SW480 (cell line): ENCODE results near the gene MEMO1.

Source experiments
- DNase-seq: peaks from one replicate; pipeline ENCODE4 v3.0.0-alpha.2; 2016; ENCODE audit warnings: low spot score

MEMO1 gene

DNA sequence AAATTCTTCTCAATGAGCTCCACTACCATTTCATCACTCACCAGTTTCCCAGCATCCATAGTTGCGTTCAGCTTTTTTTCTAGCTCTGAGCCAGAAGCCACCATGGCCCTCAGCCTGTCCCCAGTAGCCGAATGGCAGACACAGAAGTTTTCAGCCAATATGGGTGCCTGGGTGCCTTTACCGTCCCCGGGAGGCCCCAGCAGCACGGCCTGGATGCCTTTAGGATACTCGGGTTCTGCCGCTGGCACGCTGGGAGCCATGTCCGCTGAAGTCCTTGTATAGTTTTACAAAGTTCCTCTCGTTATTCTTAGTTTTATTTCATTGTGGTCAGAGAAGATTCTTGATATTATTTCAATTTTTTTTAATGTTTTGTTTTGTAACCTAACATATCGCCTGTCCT is 187.2 kb downstream of the MEMO1 start:
- DNase-seq: no peak

DNA sequence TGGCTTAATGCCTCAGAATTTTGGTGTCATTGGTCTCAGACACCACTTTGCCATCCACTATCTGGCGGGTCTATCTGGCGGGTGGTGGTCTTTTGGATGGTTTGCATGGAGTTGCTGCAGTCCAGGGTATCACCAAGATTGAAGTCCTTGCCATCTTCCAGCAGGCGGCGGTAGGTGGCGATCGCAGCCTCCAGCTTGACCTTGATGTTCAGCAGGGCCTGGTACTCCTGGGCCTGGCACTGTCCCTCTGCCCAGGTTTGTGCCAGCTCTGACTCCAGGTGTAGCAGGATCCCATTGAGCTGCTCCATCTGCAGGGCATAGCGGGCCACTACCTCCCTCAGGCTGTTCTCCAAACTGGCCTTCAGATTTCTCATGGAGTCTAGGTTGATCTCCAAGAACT is 188.2 kb downstream of the MEMO1 start:
- no peak for DNase-seq
